Uterus (tissue), 2 donors: ENCODE measurements around the gene SLC38A2.

Experiments
- POLR2A ChIP-seq, 2 donors: fragments of 450-650 bp; IDR thresholded peaks; one replicate each; pipeline ENCODE4 v1.6.1; 2016; ENCODE audit warnings: antibody characterized with exemption in 2 of 2, mild to moderate bottlenecking in 1 of 2, moderate library complexity in 1 of 2
- TF ChIP-seq, protein P1 (sequence below), 4 experiments: fragments of 200-600 bp in 2 of 4; fragments of 450-650 bp in 2 of 4; sonication (generic) in 2 of 4; IDR thresholded peaks; one replicate each; pipeline ENCODE4 v1.5.1; 2016 to 2019; ENCODE audit warnings: antibody characterized with exemption in 4 of 4, mild to moderate bottlenecking in 2 of 4, moderate library complexity in 1 of 4

DNA sequence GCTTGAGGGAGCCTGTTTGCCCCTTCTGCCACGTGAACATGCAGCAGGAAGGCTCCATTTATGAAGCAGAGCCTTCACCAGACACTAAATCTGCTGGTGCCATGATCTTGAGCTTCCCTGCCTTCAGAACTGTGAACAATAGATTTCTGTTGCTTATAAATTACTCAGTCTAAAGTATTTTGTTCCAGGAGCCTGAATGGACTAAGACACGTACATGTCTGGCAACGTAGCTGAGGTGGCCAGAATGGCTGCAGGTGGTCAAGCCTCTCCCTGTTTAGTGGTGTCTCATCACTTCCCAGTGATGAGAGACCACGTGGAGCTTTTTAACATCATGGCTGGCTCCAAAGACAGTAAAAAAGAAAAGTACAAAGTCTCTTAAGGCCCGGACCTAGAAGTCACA, 32.2 kb upstream of the SLC38A2 start:
- TF ChIP-seq, protein P1, sequence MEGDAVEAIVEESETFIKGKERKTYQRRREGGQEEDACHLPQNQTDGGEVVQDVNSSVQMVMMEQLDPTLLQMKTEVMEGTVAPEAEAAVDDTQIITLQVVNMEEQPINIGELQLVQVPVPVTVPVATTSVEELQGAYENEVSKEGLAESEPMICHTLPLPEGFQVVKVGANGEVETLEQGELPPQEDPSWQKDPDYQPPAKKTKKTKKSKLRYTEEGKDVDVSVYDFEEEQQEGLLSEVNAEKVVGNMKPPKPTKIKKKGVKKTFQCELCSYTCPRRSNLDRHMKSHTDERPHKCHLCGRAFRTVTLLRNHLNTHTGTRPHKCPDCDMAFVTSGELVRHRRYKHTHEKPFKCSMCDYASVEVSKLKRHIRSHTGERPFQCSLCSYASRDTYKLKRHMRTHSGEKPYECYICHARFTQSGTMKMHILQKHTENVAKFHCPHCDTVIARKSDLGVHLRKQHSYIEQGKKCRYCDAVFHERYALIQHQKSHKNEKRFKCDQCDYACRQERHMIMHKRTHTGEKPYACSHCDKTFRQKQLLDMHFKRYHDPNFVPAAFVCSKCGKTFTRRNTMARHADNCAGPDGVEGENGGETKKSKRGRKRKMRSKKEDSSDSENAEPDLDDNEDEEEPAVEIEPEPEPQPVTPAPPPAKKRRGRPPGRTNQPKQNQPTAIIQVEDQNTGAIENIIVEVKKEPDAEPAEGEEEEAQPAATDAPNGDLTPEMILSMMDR (IDR thresholded peaks at IDR 0.05): no peak
- TF ChIP-seq POLR2A (IDR thresholded peaks at IDR 0.05): no peak
